ENCODE measurements around the gene SYVN1.

Gene SYVN1

DNA sequence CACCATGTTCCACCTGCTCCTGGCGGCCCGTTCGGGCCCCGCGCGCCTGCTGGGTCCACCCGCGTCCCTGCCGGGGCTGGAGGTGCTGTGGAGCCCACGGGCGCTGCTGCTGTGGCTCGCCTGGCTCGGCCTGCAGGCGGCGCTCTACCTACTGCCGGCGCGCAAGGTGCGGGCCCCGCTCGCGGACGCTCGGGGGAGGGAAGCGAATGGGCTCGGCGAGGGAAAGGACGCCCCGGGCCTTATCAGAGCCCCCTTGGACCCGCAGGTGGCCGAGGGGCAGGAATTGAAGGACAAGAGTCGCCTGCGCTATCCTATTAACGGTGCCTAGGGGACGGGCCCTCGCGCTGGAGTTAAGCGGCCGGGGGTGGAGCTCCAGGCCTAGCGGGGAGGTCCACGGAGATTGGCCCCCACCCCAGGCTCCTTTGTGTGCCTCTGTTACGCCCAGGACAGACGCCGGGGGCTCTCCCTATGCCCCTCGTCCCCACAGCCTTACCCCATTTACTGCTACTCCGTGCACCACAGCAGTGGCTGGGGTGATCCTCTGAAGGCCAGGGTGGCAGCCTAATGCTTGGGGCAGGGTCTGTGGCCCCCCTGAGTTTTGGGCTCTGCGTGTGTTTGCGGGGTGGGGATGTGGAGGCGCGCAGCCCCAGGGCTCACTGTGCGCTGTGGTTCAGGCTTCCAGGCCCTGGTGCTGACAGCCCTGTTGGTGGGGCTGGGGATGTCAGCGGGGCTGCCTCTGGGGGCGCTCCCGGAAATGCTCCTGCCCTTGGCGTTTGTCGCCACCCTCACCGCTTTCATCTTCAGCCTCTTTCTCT, 21.6 kb downstream of the SYVN1 start:
- no peak for DNase-seq (ENCODE audit: low spot score)

DNA sequence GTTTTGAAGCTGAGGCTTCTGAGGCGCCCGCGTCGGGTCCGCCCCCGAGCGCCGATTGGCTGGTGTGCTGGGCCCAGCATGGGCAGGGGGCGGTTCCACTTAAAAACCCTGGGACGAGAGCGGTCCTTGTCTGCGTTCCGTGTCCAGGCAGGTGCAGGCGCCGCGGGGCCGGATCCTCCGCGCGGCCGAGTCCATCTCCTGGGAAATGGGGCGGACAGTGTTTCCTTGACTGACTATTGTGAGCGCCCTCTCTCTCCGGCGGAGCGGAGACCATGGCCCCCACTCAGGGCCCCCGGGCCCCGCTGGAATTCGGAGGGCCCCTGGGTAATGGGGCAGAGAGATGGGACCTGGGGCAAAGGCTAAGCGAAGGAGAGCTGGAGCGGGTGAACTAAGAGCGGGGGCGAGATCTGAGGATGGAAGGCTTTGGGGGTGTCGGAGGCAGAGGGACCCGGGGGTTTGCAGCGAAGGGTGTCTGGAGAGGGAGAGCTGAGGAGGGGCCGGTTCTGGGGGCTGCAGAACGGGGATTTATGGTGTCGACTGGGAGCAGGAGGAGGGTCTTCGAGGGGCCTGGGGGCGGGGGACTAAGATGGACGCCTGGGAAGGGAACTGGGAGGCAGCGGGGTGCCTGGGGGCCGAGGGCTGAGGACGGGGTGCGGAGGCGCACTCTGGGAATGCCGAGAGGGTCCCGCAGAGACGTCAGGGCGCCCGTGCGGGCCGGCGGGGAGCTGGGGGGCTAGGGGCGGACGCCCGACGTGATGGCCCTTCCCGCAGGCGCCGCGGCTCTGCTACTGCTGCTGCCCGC, 22.4 kb downstream of the SYVN1 start, which contains the start of gene TM7SF2:
Gene TM7SF2, plus strand, starts transcription at position 129 of the 802 bp plus-strand sequence. Its CDS starts 144 bp downstream, at position 273.
- DNase-seq (ENCODE audit: low spot score), result peak; percentile 91

DNA sequence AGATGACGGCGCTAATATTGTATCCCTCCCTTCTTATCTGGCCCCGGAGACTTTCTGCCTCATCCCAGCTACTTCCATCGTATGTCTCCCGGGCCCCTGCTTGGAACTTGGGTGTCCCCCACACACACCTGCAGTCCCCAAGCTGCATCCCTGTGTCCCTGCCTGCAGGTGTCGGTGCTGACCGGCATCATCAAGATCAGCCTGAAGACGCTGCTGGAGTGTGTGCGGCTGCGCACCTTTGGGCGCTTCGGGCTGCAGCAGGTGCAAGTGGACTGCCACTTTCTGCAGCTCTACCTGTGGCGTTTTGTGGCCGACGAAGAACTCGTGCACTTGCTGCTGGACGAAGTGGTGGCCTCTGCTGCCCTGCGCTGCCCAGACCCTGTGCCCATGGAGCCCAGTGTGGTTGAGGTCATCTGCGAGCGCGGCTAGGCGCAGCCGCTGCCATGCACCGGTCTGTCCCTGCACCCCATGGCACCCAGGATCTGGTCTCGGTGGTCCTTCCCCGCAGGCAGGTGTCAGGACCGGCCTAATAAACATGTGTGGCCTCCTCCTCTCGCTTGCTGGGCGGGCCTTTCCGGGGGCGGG, 23.1 kb downstream of the SYVN1 start:
- DNase-seq (ENCODE audit: low spot score), result no peak

DNA sequence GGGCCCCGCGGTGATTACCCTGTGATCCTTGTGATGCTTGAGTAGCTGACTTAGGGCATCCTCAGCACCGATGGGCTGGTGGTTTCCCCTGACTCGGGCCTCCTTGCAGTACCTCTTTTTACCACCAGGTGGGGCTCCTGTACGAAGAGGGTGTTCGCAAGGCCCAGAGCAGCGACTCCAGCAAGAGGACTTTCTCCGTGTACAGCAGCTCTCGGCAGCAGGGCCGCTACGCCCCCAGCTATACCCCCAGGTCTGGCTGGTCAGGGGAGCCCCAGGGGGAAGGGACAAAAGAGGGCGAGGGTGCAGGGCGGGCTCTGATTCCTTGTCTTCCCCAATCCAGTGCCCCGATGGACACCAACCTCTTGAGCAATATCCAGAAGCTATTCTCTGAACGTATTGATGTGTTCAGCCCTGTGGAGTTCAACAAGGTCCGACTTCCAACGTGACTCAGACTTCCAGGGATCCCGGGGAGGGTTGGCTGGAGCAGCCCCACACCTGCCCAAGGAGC, 23.9 kb downstream of the SYVN1 start:
- DNase-seq (ENCODE audit: low spot score), result peak; percentile 91

DNA sequence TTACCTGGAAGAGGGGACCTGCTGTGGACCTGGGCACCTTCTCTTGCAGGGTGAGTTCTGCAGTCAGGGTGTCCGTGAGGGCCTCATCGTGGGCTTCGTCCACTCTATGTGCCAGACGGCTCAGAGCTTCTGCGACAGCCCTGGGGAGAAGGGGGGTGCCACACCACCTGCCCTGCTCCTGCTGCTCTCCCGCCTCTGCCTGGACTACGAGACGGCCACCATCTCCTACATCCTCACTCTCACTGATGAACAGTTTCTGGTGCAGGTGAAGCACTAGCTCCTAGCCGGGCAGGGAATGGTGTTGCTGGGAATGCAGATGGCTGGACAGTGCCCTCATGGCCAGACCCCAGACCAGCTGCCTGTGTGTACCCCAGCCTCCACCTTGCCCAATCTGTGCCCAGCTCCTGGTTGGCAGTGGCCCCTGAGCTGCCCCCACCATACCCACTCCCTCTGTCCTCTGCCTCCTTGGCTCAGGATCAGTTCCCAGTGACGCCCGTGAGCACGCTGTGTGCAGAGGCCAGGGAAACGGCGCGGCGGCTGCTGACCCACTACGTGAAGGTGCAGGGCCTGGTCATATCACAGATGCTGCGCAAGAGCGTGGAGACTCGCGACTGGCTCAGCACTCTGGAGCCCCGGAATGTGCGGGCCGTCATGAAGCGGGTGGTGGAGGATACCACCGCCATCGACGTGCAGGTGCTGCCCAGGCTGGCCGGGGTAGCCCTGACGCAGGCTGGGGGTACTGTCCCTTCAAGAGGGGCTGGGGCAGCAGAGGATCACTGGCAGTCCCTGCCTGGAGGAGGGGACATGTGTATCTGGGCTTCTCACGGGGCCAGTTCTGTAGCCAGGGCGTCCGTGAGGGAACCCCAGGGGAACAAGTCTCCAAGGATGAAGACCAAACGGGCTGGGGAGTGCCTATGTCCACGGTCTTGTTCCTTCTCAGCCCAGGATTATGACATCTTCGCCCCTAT, 24.8 kb downstream of the SYVN1 start:
- no peak for DNase-seq (ENCODE audit: low spot score)

DNA sequence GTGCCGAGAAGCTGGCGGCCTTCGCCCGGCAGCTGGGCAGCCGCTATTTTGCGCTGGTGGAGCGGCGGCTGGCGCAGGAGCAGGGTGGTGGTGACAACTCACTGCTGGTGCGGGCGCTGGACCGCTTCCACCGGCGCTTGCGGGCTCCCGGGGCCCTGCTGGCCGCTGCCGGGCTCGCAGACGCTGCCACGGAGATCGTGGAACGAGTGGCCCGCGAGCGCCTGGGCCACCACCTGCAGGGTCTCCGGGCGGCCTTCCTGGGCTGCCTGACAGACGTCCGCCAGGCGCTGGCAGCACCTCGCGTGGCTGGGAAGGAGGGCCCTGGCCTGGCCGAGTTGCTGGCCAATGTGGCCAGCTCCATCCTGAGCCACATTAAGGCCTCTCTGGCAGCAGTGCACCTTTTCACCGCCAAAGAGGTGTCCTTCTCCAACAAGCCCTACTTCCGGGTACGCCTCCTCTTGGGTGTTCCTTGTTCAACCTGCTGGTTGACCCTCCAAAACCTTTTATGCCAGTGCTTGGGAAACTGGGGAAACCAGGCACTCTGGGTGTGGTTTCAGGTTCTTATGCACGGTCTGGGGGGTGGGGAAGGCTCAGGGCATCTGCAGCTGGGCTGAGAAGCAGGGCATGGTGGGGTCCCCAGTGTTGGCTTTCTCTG, 25.7 kb downstream of the SYVN1 start:
- DNase-seq (ENCODE audit: low spot score), result no peak

DNA sequence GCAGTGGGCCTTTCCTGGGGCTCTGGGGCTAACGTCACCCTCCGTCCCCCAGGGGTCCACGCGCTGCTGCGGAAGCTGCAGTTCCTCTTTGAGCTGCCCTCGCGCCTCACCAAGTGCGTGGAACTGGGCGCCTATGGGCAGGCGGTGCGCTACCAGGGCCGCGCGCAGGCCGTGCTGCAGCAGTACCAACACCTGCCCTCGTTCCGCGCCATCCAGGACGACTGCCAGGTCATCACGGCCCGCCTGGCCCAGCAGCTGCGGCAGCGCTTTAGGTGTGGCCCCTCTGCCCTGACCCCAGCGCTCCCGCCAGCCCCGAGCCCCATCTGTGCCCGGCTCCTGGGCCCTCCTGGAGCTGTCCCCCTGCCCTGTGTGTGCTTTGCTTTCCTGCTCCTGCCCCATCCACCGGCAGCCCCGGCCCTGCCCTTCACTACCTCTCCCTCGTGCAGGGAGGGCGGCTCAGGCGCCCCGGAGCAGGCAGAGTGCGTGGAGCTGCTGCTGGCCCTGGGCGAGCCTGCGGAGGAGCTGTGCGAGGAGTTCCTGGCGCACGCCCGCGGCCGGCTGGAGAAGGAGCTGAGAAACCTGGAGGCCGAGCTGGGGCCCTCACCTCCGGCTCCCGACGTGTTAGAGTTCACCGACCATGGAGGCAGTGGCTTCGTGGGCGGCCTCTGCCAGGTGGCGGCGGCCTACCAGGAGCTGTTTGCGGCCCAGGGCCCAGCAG, 26.4 kb downstream of the SYVN1 start:
- no peak for DNase-seq (ENCODE audit: low spot score)

DNA sequence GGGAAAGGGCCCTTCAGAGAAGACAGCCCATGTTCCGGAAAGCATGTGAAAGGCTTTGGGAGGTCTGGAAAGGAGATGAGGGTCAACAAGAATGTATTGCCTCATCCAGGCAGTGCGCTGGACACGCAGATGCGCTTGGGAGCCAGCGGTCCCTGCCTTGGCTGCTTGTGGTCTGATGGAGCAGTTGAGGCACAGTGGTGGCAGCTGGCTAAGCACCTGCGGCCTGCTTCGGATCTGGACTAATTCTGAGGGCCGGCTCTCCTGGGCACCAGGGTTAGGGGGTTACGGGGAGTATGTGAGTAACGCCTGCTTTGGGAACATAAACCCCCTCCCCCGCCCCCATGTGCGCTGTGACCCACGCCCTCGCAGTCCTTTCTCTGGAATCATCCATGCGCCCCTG, 27.2 kb downstream of the SYVN1 start:
- DNase-seq (ENCODE audit: low spot score), result no peak

DNA sequence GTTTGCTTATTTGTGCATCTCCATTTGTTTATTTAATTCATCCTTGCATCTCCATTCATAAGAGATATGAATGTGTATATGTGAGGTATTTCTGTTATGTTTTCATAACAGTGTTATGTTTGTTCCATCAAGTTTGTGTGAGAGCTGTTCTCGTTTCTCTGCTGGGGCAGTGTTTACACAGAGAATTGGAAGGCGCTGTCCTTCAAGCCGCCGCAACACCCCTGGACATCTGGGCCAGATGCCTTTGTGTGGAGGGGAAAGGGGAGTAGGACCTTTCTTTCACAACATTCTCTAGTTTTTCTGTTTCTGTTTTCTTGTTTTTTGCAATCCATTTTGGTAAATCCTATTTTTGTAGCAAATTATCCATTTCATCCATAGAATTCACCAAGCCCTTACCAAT, 29.7 kb downstream of the SYVN1 start:
- no peak for DNase-seq (ENCODE audit: low spot score)

DNA sequence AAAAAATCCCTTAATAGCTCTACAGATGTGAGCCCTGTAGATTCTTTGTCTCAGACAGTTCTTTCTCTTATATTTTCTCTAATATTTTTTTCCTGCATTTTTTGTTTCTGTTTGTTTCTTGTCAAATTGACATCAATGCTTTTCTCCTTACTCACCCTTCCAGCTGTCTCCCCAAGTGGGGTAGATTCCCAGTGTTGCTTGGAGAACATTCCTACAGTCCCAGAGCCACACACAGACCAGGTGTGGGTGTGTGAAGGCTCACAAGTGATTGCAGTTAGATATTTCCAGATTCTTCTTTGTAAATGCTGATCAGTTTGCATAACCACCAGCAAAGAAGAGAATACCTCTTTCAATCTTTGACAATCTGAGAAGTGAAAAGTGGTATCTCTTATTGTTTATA, 30.8 kb downstream of the SYVN1 start:
- no peak for DNase-seq (ENCODE audit: low spot score)

DNA sequence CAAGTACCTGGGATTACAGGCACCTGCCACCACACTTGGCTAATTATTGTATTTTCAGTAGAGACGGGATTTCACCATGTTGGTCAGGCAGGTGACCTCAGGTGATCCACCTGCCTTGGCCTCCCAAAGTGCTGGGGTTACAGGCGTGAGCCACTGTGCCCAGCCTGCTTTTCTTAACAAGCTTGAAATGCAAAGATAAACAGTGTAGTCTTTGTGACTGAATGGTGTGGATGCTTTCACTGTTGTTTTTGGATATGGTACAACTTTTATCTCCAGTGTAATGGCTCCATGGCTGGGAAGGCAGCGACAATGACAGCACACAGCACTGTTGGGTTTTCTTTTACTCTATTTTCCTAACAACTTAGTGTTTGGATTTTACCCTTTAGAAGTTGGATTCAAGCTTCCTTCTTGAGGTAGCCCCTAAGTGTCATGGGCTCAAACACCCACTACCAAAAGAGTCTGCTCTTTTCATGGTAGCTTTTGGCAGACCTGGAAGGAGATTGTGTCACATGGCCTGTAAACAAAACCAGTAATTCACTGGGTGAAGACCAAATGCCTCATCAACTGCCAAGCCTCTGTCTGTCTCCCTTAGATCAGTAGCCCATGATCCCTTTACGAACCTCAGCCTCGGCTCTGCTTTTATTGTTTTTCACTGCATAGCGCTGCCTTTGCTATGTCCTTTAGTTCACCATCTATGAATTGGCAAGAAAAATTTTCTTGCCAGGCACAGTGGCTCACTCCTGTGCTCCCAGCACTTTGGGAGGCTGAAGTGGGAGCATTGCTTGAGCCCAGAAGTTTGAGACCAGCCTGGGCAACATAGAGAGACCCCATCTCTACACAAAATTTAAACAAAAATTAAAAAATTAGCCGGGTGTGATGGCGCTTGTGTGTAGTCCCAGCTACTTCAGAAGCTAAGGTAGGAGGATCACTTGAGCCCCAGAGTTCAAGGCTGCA, 31.9 kb downstream of the SYVN1 start:
- no peak for DNase-seq (ENCODE audit: low spot score)

DNA sequence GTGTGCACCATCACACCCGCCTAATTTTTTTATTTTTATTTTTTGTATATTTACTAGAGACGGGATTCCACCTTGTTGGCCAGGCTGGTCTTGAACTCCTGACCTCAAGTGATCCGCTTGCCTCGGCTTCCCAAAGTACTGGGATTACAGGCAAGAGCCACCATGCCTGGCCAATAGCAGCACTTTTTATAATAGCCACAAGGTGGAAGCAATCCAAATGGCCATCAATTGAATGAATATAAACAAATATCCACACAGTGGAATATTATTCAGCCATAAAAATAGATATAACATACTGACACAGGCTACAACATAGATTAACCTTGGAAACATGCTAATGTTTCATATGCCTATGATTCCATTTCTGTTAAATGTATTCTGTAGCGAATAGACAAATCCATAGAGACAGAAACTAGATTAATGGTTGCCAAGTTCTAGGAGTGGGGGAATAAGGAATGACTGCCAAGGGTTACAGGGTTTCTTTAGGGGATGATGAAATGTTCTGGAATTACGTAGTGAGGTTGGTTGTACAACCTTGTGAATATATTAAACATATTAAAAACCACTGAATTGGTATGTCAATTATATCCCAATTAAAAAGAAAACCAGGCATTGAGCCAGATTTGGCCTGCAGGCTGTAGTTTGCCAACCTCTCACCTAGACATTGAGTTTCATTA, 33.5 kb downstream of the SYVN1 start:
- no peak for DNase-seq (ENCODE audit: low spot score)

DNA sequence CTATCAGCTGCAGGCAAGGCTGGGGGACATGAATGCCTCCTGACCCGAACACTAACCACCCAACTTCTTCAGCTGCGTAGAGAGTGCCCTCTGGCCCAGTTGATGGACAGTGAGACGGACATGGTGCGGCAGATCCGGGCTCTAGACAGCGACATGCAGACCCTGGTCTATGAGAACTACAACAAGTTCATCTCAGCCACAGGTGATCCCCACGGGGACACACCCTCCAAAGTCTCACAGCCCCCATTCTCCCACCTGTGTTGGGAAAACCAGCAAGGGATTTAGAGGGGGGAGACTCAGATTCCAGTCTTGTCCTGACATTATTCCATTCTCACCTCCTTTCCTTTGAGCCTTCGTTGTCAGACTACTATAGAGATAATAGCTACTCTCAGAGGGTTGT, 37.4 kb downstream of the SYVN1 start:
- DNase-seq (ENCODE audit: low spot score), result no peak

DNA sequence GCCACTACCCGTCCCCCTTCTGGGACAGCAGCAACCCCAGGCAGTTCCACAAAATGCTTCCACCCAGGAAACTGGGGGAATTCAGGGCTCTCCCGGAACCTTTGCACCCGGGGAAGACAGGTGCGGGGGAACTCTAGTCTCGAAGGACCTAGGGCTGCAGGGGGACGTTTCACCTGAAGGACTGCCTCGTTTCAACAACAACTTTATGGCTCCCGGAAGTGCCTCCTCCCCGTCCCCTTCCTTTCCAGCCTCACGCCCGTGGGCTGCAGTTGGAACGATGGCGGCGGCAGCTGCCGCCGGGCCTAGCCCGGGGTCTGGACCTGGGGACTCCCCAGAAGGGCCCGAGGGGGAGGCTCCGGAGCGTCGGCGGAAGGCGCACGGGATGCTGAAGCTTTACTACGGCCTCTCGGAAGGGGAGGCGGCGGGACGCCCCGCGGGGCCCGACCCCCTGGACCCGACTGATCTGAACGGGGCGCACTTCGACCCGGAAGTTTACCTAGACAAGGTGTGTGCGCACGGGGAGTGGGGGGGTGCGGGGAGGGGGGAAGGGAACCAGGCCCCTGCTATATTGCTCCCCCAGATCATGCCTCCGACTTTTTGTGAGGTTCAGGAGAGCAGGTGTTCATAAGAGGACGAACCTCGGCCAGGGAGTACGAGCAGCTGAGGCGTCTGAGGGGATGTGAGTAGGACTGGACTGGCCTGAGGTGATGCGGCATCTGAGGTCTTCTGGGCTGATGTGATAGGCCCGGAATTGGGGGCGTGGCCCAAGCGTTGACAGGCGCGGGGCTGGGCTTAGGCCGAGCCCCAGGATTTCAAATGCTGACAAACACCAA, 38.1 kb downstream of the SYVN1 start, which contains the start of gene VPS51:
Gene VPS51, plus strand, starts transcription at position 241 of the 833 bp plus-strand sequence. Its CDS starts 37 bp downstream, at position 278.
- peak; percentile 90 for DNase-seq (ENCODE audit: low spot score)

DNA sequence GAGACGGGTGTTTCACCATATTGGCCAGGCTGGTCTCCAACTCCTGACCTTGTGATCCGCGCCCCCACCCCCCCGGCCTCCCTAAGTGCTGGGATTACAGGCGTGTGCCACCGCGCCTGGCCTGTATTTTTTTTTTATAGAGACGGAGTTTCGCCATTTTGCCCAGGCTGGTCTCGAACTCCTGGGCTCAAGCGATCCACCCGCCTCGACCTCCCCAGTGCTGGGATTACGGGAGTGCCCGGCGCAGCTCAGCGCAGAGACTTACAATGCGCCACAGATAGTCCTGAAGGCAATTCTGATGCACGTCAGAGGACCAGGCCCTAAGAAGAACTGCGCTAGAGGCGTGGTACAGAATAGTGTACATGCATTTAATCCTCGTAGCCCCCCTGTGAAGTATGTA, 38.9 kb downstream of the SYVN1 start:
- DNase-seq (ENCODE audit: low spot score), result no peak

DNA sequence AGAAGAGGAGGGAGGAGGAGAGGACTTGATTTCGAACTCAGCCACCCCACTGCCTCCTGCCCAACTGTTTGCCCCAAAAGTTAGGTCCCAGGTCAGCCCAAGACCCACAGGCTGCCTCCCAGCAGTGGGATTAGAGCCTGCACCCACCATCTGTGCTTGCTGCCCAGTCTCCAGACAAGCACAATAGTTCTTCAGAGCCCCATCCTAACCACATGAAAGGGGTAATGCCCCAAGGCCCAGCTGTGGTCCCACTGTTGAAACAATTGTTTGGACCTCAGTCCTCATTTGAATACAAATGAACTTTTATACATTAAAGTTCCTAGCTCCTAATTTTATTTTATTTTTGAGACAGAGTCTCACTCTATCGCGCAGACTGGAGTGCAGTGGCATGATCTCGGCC, 43.7 kb downstream of the SYVN1 start:
- no peak for DNase-seq (ENCODE audit: low spot score)

DNA sequence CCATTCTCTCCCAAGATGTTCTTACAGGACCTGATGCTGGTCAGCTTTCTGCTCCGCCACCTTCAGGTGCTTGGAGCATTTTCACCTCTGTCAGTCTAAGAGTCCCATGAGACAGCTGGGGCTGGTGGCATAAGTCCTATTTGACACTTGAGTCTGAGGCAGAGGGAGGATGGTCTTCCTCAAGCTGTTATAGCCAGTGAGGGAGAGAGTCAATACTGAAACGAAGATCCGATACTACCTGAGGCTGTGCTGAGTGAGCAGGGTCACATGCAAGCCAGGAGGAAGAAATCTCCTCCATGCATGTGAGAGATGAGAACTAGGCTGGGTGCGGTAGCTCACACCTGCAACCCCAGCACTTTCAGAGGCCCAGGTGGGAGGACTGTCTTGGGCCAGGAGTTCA, 44.7 kb downstream of the SYVN1 start:
- no peak for DNase-seq (ENCODE audit: low spot score)
